H1 (cell line): ENCODE measurements around the gene FUT4. TPM values are rescaled to one million over a fixed set of nuclear protein-coding genes. Genes with fewer than 3 reads are reported as not detected.

Source experiments
- CTCF ChIA-PET: fragments of 300-600 bp; sonication (Branson Sonifier 250); formaldehyde crosslinking; loops from one replicate; lab custom pipeline; 2021; ENCODE audit not compliant: partially characterized antibody; lab: Charles Lee
- POLR2A ChIA-PET: fragments of 300-600 bp; sonication (Branson Sonifier 250); formaldehyde crosslinking; loops from one replicate; lab custom pipeline; 2021; ENCODE audit warnings: inconsistent platforms; ENCODE audit not compliant: partially characterized antibody; lab: Charles Lee
- DNase-seq, 2 experiments: peaks; one replicate each; pipeline versions ENCODE4 v3.0.0 to v3.0.0-alpha.2; 2010 to 2022; ENCODE audit warnings: low spot score in 2 of 2, low read depth in 1 of 2, mixed read lengths in 1 of 2
- FAIRE-seq: peaks from 2 replicates; lab custom pipeline; 2011; peaks lifted over from hg19 to GRCh38; lab: Jason Lieb, UNC
- H2AFZ ChIP-seq: 2 replicates; pipeline ENCODE4 v1.8.1; 2012; ENCODE audit warnings: low read length, inconsistent platforms
- H2AK5ac ChIP-seq: 2 replicates; pipeline ENCODE4 v1.6.1; 2013; ENCODE audit warnings: low read depth, low read length
- H2BK120ac ChIP-seq: replicated peaks from 2 replicates; pipeline ENCODE3; 2013; ENCODE audit warnings: low read depth, low read length, inconsistent platforms
- H2BK12ac ChIP-seq: 2 replicates; pipeline ENCODE4 v1.6.1; 2013; ENCODE audit warnings: low read depth, low read length
- H2BK15ac ChIP-seq: 2 replicates; pipeline ENCODE4 v1.6.1; 2013; ENCODE audit warnings: low read length
- H2BK20ac ChIP-seq: 2 replicates; pipeline ENCODE4 v1.6.1; 2013; ENCODE audit warnings: low read length
- H2BK5ac ChIP-seq: 2 replicates; pipeline ENCODE4 v1.6.1; 2013; ENCODE audit warnings: low read depth, low read length
- H3K14ac ChIP-seq: 2 replicates; pipeline ENCODE4 v1.6.1; 2013; ENCODE audit warnings: inconsistent platforms; ENCODE audit not compliant: insufficient read length
- H3K18ac ChIP-seq: 2 replicates; pipeline ENCODE4 v1.6.1; 2013; ENCODE audit warnings: low read length; ENCODE audit errors: extremely low read depth
- H3K23ac ChIP-seq: 2 replicates; pipeline ENCODE4 v1.6.1; 2013; ENCODE audit warnings: inconsistent platforms; ENCODE audit not compliant: insufficient read length
- H3K23me2 ChIP-seq: 2 replicates; pipeline ENCODE4 v1.6.1; 2013; ENCODE audit warnings: low read depth, low read length
- H3K27ac ChIP-seq: 2 replicates; pipeline ENCODE4 v1.6.1; 2011; ENCODE audit warnings: low read depth, low read length, inconsistent platforms
- H3K27me3 ChIP-seq, 4 experiments: replicated peaks in 1 of 4; 1 replicate in 1 of 4; 2 replicates in 3 of 4; pipeline versions ENCODE4 v1.6.1 to v1.8.1; 2011 to 2013; ENCODE audit warnings: low read length in 3 of 4, mild to moderate bottlenecking in 3 of 4, inconsistent platforms in 2 of 4, mixed read lengths in 2 of 4, moderate library complexity in 1 of 4; ENCODE audit not compliant: control insufficient read depth in 3 of 4, insufficient read depth in 3 of 4; ENCODE audit errors: extremely low read depth in 1 of 4
- H3K36me3 ChIP-seq, 4 experiments: 2 replicates each; pipeline versions ENCODE4 v1.6.1 to v1.8.1; 2011 to 2013; ENCODE audit warnings: mild to moderate bottlenecking in 4 of 4, low read length in 3 of 4, moderate library complexity in 2 of 4, control low read depth in 1 of 4, inconsistent platforms in 1 of 4; ENCODE audit not compliant: insufficient read depth in 4 of 4, control insufficient read depth in 2 of 4
- H3K4ac ChIP-seq: replicated peaks from 2 replicates; pipeline ENCODE3; 2013; ENCODE audit warnings: low read length, low read depth, mixed read lengths, inconsistent platforms; ENCODE audit not compliant: insufficient read length
- H3K4me1 ChIP-seq, 4 experiments: replicated peaks in 1 of 4; 1 replicate in 1 of 4; 2 replicates in 3 of 4; pipeline versions ENCODE4 v1.6.1 to v1.8.1; 2011 to 2013; ENCODE audit warnings: low read length in 3 of 4, inconsistent platforms in 2 of 4, mixed read lengths in 1 of 4; ENCODE audit not compliant: insufficient read depth in 4 of 4, control insufficient read depth in 3 of 4
- H3K4me2 ChIP-seq, 2 experiments: 2 replicates each; pipeline versions ENCODE4 v1.6.1 to v1.8.1; 2011 to 2013; ENCODE audit warnings: low read depth in 2 of 2, low read length in 2 of 2, control low read depth in 1 of 2, inconsistent platforms in 1 of 2, mild to moderate bottlenecking in 1 of 2; ENCODE audit not compliant: insufficient read depth in 1 of 2
- H3K4me3 ChIP-seq, 4 experiments: fragments of 200-600, 300-600 bp in 1 of 4; sonication (generic), shearing (Covaris generic), sonication (Bioruptor Twin) in 1 of 4; 2 replicates each; pipeline versions ENCODE4 v1.5.1 to v1.8.1; 2011 to 2016; ENCODE audit warnings: low read length in 4 of 4, low read depth in 3 of 4, control low read depth in 2 of 4, inconsistent platforms in 2 of 4, mild to moderate bottlenecking in 2 of 4, mixed read lengths in 1 of 4, moderate library complexity in 1 of 4; ENCODE audit not compliant: insufficient read depth in 2 of 4; ENCODE audit errors: extremely low read depth in 1 of 4
- H3K56ac ChIP-seq: replicated peaks from 2 replicates; pipeline ENCODE3; 2013; ENCODE audit warnings: low read depth, mild to moderate bottlenecking, mixed read lengths, low read length, inconsistent platforms; ENCODE audit not compliant: insufficient read length
- H3K79me1 ChIP-seq: 2 replicates; pipeline ENCODE4 v1.6.1; 2013; ENCODE audit warnings: low read depth, low read length, control low read depth
- H3K79me2 ChIP-seq, 2 experiments: 2 replicates each; pipeline versions ENCODE4 v1.6.1 to v1.8.1; 2012 to 2013; ENCODE audit warnings: low read length in 2 of 2, mild to moderate bottlenecking in 2 of 2, inconsistent platforms in 1 of 2; ENCODE audit not compliant: insufficient read depth in 2 of 2, control insufficient read depth in 1 of 2
- H3K9ac ChIP-seq, 4 experiments: replicated peaks in 1 of 4; 1 replicate in 1 of 4; 2 replicates in 3 of 4; pipeline versions ENCODE4 v1.6.1 to v1.8.1; 2011 to 2013; ENCODE audit warnings: low read depth in 3 of 4, low read length in 3 of 4, control low read depth in 2 of 4, mild to moderate bottlenecking in 2 of 4, moderate library complexity in 2 of 4, inconsistent platforms in 1 of 4; ENCODE audit errors: extremely low read depth in 1 of 4
- H3K9me3 ChIP-seq, 2 experiments: 2 replicates each; pipeline versions ENCODE4 v1.6.1 to v1.8.1; 2012 to 2013; ENCODE audit warnings: mild to moderate bottlenecking in 2 of 2, moderate library complexity in 2 of 2, control low read depth in 1 of 2, inconsistent platforms in 1 of 2, low read depth in 1 of 2, low read length in 1 of 2, mixed read lengths in 1 of 2; ENCODE audit not compliant: insufficient read depth in 2 of 2
- H4K20me1 ChIP-seq, 2 experiments: replicated peaks in 1 of 2; 2 replicates each; pipeline versions ENCODE3 to v1.8.1; 2011 to 2013; ENCODE audit warnings: inconsistent platforms in 2 of 2, low read length in 2 of 2, mild to moderate bottlenecking in 1 of 2; ENCODE audit not compliant: insufficient read depth in 2 of 2, control insufficient read depth in 1 of 2
- H4K5ac ChIP-seq: 2 replicates; pipeline ENCODE4 v1.6.1; 2013; ENCODE audit warnings: low read length, low read depth, mixed read lengths, inconsistent platforms; ENCODE audit not compliant: insufficient read length
- H4K8ac ChIP-seq: 2 replicates; pipeline ENCODE4 v1.8.0; 2013; ENCODE audit warnings: mild to moderate bottlenecking, moderate library complexity, low read length, inconsistent platforms; ENCODE audit not compliant: insufficient read depth; ENCODE audit errors: extremely low read depth
- H4K91ac ChIP-seq: replicated peaks from 2 replicates; pipeline ENCODE3; 2013; ENCODE audit warnings: low read length, mixed read lengths, inconsistent platforms; ENCODE audit not compliant: insufficient read length
- ATF2 ChIP-seq: IDR thresholded peaks from 2 replicates; pipeline ENCODE4 v1.6.1; 2012; ENCODE audit warnings: low read length, inconsistent platforms
- CBX5 ChIP-seq: fragments of 300-800, 300-1000 bp; sonication (generic); IDR thresholded peaks from 2 replicates; pipeline ENCODE4 v1.7.1; 2016; ENCODE audit warnings: antibody characterized with exemption, low read length, low read depth
- CHD2 ChIP-seq: IDR thresholded peaks from 2 replicates; pipeline ENCODE4 v1.6.1; 2012; ENCODE audit warnings: low read length, improper control_type of control experiment
- FOSL1 ChIP-seq: IDR thresholded peaks from 2 replicates; pipeline ENCODE4 v1.6.1; 2011; ENCODE audit warnings: mild to moderate bottlenecking, low read depth, low read length, moderate library complexity; ENCODE audit not compliant: insufficient read depth
- GABPA ChIP-seq: IDR thresholded peaks from 2 replicates; pipeline ENCODE4 v1.6.1; 2011; ENCODE audit warnings: mild to moderate bottlenecking, low read length, moderate library complexity, borderline replicate concordance; ENCODE audit not compliant: insufficient read depth
- HDAC6 ChIP-seq: IDR thresholded peaks from one replicate; pipeline ENCODE4 v1.7.1; 2012; ENCODE audit warnings: low read depth, mild to moderate bottlenecking, inconsistent platforms, low read length, moderate library complexity
- NANOG ChIP-seq: IDR thresholded peaks from 2 replicates; pipeline ENCODE4 v1.6.1; 2011; ENCODE audit warnings: low read length, low read depth, mild to moderate bottlenecking, inconsistent platforms; ENCODE audit not compliant: insufficient read depth, poor library complexity, severe bottlenecking
- RAD21 ChIP-seq, 2 experiments: IDR thresholded peaks in 1 of 2; conservative IDR thresholded peaks in 1 of 2; 2 replicates each; pipeline ENCODE4 v1.6.1; 2011; ENCODE audit warnings: low read depth in 2 of 2, low read length in 2 of 2, improper control_type of control experiment in 1 of 2, inconsistent platforms in 1 of 2, mild to moderate bottlenecking in 1 of 2, moderate library complexity in 1 of 2
- TBP ChIP-seq: IDR thresholded peaks from 2 replicates; pipeline ENCODE4 v1.6.1; 2011; ENCODE audit warnings: low read depth, low read length, improper control_type of control experiment
- WGBS, 2 experiments: shearing (Covaris generic) in 1 of 2; methylation state at CpG; one replicate each; pipeline versions ENCODE4 v1.1.6 to v1.1.7; 2013 to 2015; ENCODE audit warnings: low lambda C conversion rate in 2 of 2, mixed read lengths in 2 of 2, inconsistent platforms in 1 of 2, low coverage in 1 of 2, missing lambda C conversion rate in 1 of 2; ENCODE audit not compliant: insufficient replicate concordance in 2 of 2, insufficient coverage in 1 of 2, insufficient read length in 1 of 2; ENCODE audit errors: extremely low coverage in 1 of 2, missing lambda C conversion rate in 1 of 2; 5-methylcytosine and 5-hydroxymethylcytosine counted together
- polyA plus RNA-seq, 7 experiments: library from polyadenylated mRNA; depleted of rRNA in 3 of 7; stranded (reverse) in 5 of 7; unstranded in 2 of 7; fragments of >200 nt in 5 of 7; fragments of 200-250 nt in 2 of 7; gene quantifications; 1 replicate in 5 of 7; 2 replicates in 1 of 7; 4 replicates in 1 of 7; pipeline versions ENCODE4 v1.2.1 to v1.2.3, GENCODE V29; 2011 to 2013; ENCODE audit warnings: missing spikeins in 2 of 7, mixed read lengths in 2 of 7
- total RNA-seq: library from RNA; stranded (reverse); fragmentation: NEBNext Ultra II Directional; extraction: Animal tissue kit (Norgen Biotek cat#: 25700); gene quantifications from 2 replicates; pipeline ENCODE4 v1.2.1, GENCODE V29; 2021

Gene FUT4
- total and polyA plus RNA-seq, 2 of the 8 experiments (the other 6 are each of a cell fraction or from before 2014, with no cell fraction given) = 2.6 to 8.0 TPM

GRCh38 chr11:94525546-94526324 lies 18.0 kb upstream of the FUT4 start:
- no peak for DNase-seq
- Histone ChIP-seq H3K23me2 (no peaks in the 10 kb centered on the region), H2AFZ (no peak overlapping the region), H3K4me2 (no peak overlapping the region), H2BK120ac (no peak overlapping the region), H2BK20ac (no peak overlapping the region), H2BK12ac (no peak overlapping the region), H4K8ac (no peak overlapping the region), H3K4me1 (no peaks in the 10 kb centered on the region), H4K91ac (no peak overlapping the region), H2BK15ac (no peak overlapping the region), H3K9me3 (no peaks in the 10 kb centered on the region), H4K20me1 (no peaks in the 10 kb centered on the region), H4K5ac (no peak overlapping the region), H3K79me2 (no peaks in the 10 kb centered on the region), H3K27ac (no peak overlapping the region), H3K18ac (no peak overlapping the region), H3K4ac (no peak overlapping the region), H3K23ac (no peak overlapping the region), H3K56ac (no peak overlapping the region), H3K4me3 (no peak overlapping the region), H3K14ac (no peak overlapping the region), H3K36me3 (no peaks in the 10 kb centered on the region), H3K27me3 (no peaks in the 10 kb centered on the region), H2AK5ac (no peak overlapping the region), H3K9ac (no peak overlapping the region), H2BK5ac (no peak overlapping the region), H3K79me1 (no peaks in the 10 kb centered on the region)
- ChIA-PET POLR2A (no interaction called here), CTCF (interaction anchor here (1.7 to 1.8 kb wide), 2 partner anchors 9 to 74 kb away, joined by 5 to 10 read pairs; no protein-coding TSS in a partner anchor)
- 89% methylated on average over 5 of the region's 5 CpGs; no CpG with 5 or more reads in 1 of the 2 experiments for WGBS, 2 experiments
- FAIRE-seq = no peak
- TF ChIP-seq GABPA (no peak), HDAC6 (no peak), CBX5 (no peak), FOSL1 (no peak), TBP (no peak), CHD2 (no peak), RAD21 (IDR thresholded peaks at IDR 0.05 in 1 of 2, conservative IDR thresholded peaks at IDR 0.05 in 1 of 2; ENCODE audit: low read depth in 2 of 2, low read length in 2 of 2) (no peak), ATF2 (no peak), NANOG (no peak)
